ENCODE measurements around the gene IL20RA.

The IL20RA gene

DNA sequence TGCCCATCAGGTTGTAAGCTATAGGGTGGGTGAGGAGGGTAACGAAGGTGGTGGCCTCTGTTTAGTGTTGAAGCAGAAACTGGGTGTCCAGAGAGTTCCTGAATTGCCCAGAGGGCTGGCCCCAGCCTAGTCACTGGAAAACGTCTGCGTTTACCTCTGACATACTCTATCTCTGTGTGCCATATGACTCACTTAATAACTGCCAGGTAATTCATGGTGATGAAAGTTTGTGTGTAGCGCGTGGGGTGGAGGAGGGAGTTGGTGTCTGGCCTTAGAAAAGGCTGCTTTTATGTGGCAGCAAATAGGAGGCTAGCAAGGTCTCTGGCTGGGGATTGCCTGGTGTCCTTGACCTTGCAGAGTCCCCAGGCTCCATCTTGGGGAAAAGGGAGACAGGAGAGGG lies 75.3 kb downstream of the IL20RA start:
- DNase-seq (ENCODE audit: low read depth): no peak
- H3K4me3 ChIP-seq (ENCODE audit: low read depth, low read length): no peak overlapping the region
- TF ChIP-seq, protein P1, sequence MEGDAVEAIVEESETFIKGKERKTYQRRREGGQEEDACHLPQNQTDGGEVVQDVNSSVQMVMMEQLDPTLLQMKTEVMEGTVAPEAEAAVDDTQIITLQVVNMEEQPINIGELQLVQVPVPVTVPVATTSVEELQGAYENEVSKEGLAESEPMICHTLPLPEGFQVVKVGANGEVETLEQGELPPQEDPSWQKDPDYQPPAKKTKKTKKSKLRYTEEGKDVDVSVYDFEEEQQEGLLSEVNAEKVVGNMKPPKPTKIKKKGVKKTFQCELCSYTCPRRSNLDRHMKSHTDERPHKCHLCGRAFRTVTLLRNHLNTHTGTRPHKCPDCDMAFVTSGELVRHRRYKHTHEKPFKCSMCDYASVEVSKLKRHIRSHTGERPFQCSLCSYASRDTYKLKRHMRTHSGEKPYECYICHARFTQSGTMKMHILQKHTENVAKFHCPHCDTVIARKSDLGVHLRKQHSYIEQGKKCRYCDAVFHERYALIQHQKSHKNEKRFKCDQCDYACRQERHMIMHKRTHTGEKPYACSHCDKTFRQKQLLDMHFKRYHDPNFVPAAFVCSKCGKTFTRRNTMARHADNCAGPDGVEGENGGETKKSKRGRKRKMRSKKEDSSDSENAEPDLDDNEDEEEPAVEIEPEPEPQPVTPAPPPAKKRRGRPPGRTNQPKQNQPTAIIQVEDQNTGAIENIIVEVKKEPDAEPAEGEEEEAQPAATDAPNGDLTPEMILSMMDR (IDR thresholded peaks at IDR 0.05; ENCODE audit: insufficient read depth, low read depth, low read length, missing control alignments): no peak

DNA sequence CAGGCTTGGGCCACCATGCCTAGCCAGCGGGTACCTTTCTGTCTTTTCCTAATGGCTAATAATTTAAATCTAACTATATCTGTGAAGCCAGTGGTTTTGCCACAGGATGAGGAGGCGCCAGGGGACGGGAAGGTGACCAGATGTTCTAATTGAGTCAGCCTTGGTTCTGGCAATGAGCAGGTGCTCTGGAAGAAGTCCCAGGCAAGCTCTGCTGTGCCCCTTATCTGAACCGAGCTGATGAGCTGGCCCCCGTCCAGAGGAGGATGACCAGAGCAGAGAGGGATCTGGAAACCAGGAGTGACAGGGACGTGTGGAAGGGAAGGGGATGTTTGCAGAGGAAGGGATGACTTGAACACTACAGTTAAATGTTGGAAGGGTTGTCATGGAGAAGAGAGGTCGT lies 75.9 kb downstream of the IL20RA start:
- TF ChIP-seq, protein P1 (IDR thresholded peaks at IDR 0.05; ENCODE audit: insufficient read depth, low read depth, low read length, missing control alignments): no peak

DNA sequence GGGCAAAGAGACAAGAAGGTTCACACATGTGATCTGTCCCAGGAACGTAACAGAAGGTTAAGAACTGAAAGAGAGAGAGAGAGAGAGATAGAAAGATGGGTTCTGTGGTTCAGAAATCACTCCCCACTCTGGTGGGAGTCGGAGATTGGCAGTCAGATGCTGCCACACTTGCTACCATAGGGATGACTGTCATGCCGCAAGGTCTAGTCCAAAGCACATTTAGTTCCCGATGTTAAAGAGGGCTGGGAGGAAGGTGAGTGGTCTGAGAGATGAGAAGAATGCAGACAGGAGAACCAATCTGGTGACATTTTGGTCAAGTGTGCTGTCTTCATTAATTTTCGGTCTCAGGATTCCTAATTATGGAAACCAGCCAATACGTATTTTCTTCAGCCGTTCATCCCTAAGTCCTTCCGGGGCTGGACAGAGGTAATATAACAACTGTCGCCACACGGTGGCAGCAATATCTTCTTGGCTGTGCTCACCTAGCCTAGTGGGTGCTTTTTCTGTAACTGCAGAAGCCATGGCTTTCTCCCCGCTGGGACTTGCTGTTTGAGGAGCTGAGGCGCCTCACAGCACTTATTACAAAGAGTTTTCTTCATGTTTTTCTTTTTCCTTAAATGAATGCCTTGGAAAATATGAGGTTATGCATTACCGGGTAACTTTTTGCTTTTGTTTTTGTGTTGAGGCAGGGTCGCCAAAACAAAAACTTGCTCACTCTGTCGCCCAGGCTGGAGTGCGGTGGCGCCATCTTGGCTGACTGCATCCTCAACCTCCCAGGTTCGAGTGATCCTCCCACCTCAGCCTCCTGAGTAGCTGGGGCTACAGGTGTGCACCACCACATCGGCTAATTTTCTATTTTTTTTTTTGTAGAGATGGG lies 76.7 kb downstream of the IL20RA start:
- TF ChIP-seq, protein P1 (IDR thresholded peaks at IDR 0.05; ENCODE audit: insufficient read depth, low read depth, low read length, missing control alignments): peak; percentile 70
- peak; percentile 83 for DNase-seq (ENCODE audit: low read depth)
- no peak overlapping the region for H3K4me3 ChIP-seq (ENCODE audit: low read depth, low read length)

More for the DNA sequence above, 75.9 kb downstream of the IL20RA start:
- no peak for DNase-seq (ENCODE audit: low read depth)
- no peak overlapping the region for H3K4me3 ChIP-seq (ENCODE audit: low read depth, low read length)

DNA sequence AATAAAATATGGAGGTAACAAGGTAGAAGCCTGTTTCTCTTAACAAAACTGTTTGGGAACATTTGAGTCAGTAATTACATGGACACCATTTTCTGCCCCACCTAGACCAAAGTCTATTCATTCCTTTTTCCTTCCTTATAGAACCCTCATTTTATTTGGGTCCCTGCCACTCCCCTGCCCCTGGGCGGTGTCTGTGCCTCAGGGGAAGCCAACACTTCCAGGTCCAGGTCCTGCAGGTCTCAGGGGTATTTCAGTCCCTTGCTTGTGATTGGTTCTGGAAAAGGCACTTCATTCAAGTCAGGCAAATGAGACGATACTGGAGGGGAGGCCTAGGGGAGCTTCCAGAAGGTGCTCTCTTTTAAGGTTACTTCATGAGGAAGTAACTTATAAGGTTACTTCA lies 80.4 kb downstream of the IL20RA start:
- no peak overlapping the region for H3K4me3 ChIP-seq (ENCODE audit: low read depth, low read length)
- DNase-seq (ENCODE audit: low read depth): no peak
- TF ChIP-seq, protein P1 (IDR thresholded peaks at IDR 0.05; ENCODE audit: insufficient read depth, low read depth, low read length, missing control alignments): no peak

DNA sequence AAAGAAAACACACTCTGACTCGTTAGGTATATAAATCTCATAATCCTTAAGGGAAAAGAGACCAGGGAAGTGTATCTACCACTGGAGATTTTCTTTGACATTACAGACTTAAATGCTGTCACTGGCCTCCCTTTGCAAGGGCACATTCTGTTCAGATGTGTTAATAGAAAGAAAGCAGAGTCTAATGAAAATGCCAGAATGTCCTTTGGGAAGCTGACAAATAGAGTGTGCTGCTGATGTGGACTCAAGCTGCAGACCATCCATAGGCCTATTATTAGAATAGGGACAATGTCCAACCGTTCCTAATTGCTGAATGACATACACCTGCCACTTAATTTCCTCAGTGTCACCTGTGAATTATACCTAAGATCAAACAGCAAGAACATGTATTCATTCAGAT lies 81.5 kb downstream of the IL20RA start:
- TF ChIP-seq, protein P1 (IDR thresholded peaks at IDR 0.05; ENCODE audit: insufficient read depth, low read depth, low read length, missing control alignments): no peak
- DNase-seq (ENCODE audit: low read depth): no peak

DNA sequence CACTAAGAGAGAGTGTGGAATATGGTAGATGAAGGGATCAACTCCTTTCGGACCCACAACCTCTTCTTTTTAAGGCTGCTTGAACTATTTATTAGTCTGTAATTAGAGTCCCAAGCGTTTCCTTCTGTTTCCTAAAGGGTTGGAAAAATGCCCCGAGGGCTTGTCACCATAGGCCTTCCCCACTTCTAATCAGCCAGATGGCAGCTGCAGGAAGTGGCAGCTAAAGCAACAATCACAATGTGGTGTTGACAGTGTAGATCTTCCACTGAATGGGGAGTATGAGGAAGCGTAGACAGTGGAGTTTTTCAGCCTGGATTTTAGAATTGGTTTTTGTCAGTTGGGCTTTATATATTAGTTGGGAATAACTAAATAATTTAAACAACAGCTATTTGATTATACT lies 82.1 kb downstream of the IL20RA start:
- H3K4me3 ChIP-seq (ENCODE audit: low read depth, low read length): no peak overlapping the region
- TF ChIP-seq, protein P1 (IDR thresholded peaks at IDR 0.05; ENCODE audit: insufficient read depth, low read depth, low read length, missing control alignments): no peak
- no peak for DNase-seq (ENCODE audit: low read depth)

More for the DNA sequence above, 81.5 kb downstream of the IL20RA start:
- no peak overlapping the region for H3K4me3 ChIP-seq (ENCODE audit: low read depth, low read length)

Measured in GM12865 (cell line).